ENCODE results near the gene SP3. TPM values are rescaled to one million over a fixed set of nuclear protein-coding genes. Genes with fewer than 3 reads are reported as not detected.

Gene SP3
- total and polyA plus RNA-seq, 9 of the 15 experiments (the other 6 are each of a cell fraction or from before 2014, with no cell fraction given), result 12.0 to 106 (median 74.9) TPM

DNA sequence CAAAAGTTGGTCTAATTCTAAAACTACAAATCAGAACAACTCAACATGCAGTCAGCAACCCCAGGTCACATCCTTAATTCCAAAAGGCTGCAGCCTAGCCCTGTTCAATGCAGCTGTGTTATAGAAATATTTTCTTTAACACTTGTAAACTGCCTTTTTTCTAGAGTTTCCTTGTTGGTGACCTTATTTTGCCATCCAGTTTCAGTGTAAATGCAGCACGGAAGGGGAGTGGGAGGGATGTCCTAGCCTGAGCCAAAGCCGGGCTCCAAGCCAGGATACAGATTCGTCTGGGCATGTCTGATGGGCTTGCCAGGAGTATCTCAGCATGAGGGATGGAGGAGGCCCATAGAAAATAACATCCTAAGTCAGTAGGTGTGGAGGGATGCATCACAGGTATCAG is 17.7 kb upstream of the SP3 start (continued):
- TF ChIP-seq, protein P1, sequence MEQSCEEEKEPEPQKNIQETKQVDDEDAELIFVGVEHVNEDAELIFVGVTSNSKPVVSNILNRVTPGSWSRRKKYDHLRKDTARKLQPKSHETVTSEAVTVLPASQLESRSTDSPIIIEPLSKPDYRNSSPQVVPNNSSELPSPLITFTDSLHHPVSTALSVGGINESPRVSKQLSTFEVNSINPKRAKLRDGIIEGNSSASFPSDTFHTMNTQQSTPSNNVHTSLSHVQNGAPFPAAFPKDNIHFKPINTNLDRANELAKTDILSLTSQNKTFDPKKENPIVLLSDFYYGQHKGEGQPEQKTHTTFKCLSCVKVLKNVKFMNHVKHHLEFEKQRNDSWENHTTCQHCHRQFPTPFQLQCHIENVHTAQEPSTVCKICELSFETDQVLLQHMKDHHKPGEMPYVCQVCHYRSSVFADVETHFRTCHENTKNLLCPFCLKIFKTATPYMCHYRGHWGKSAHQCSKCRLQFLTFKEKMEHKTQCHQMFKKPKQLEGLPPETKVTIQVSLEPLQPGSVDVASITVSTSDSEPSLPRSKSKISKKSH (CRISPR knock-in tag; IDR thresholded peaks at IDR 0.05), result no peak
- no peak for TF ChIP-seq ESRRB (CRISPR knock-in tag; IDR thresholded peaks at IDR 0.05; ENCODE audit: borderline replicate concordance)
- TF ChIP-seq HSF4 (CRISPR knock-in tag; IDR thresholded peaks at IDR 0.05; ENCODE audit: borderline replicate concordance), result no peak

DNA sequence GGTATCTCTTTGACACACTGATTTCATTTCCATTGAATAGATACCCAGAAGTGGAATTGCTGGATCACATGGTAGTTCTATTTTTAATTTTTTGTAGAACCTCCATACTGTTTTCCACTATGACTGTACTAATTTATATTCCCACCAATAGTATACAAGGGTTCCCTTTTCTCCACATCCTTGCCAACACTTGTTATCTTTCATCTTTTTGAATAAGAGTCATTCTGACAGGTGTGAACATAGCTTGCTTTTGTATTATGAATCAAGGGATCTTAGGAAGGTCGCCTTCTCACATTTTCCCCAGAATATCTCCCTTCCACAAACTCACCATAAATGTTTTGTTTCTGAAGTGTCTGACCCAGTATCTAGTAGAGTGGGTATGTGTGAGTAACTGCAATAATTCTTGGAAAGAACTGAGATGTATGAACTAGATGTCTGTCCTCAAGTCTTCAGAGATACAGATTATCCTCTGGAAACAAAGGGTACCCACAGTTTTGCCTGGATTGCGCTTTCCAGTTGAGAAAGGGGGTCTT is 17.1 kb upstream of the SP3 start:
- Histone ChIP-seq H3K79me2 (ENCODE audit: control insufficient read depth, insufficient read depth, low read length) (no peaks in the 10 kb centered on the region), H3K9me1 (ENCODE audit: control insufficient read depth, insufficient read depth, low read length) (no peaks in the 10 kb centered on the region), H3K9me3 (replicated peaks; ENCODE audit: control insufficient read depth, insufficient read depth, low read depth, low read length) (no peaks in the 10 kb centered on the region), H3K27ac (ENCODE audit: extremely low read depth, low read depth, low read length) (no peak overlapping the region), H3K4me1 (replicated peaks in 1 of 2; ENCODE audit: control insufficient read depth in 2 of 2, insufficient read depth in 2 of 2, low read length in 2 of 2) (peaks cover 0 to 5% of the 10 kb centered on the region in 2 experiments; a peak in 1 of 5 replicates), H3K4me3 (no peak overlapping the region), H4K20me1 (replicated peaks; ENCODE audit: control insufficient read depth, insufficient read depth, low read length) (no peaks in the 10 kb centered on the region), H2AFZ (ENCODE audit: low read depth, low read length) (no peak overlapping the region), H3K9ac (ENCODE audit: insufficient read depth in 1 of 2, low read depth in 2 of 2, low read length in 2 of 2) (no peak overlapping the region), H3K4me2 (ENCODE audit: insufficient read depth, low read length) (no peak overlapping the region), H3K27me3 (ENCODE audit: control insufficient read depth in 2 of 2, insufficient read depth in 2 of 2, low read length in 2 of 2) (peaks cover 0 to 8% of the 10 kb centered on the region in 2 experiments; a peak in 4 of 5 replicates), H3K36me3 (ENCODE audit: control insufficient read depth, insufficient read depth, low read length) (no peaks in the 10 kb centered on the region)
- WGBS (ENCODE audit: insufficient coverage, low coverage, missing lambda C conversion rate), result 3% methylated on average over 2 of the region's 2 CpGs
- DNase-seq (ENCODE audit: extremely low read depth in 1 of 4, low spot score in 3 of 4), result no peak
- CTCF ChIA-PET (ENCODE audit: low intra/inter-chr PET ratio), result no interaction called here
- TF ChIP-seq ZNF316 (IDR thresholded peaks at IDR 0.05) (no peak), SPI1 (IDR thresholded peaks at IDR 0.05; ENCODE audit: borderline replicate concordance, low read depth, low read length) (no peak), RFX7 (CRISPR knock-in tag; IDR thresholded peaks at IDR 0.05) (no peak), XRCC5 (IDR thresholded peaks at IDR 0.05; ENCODE audit: low read depth, low read length) (no peak), MAFK (IDR thresholded peaks at IDR 0.05; ENCODE audit: low read length) (no peak)
- intact Hi-C loops (cut with micrococcal nuclease), result no loop called here
- POLR2A ChIA-PET, result interaction anchor here (1.5 kb wide), 1 partner anchor 10 kb away, joined by 3 read pairs; no protein-coding TSS in a partner anchor
- in situ Hi-C loops (cut with MboI), result no loop called here
- no peak for ATAC-seq
- FAIRE-seq, result no peak
- no TSS peak for BruUV-seq (replicated peaks)

All from K562 (cell line).